Left forelimb (tissue), 1 donor: ENCODE results near the gene NUDT11.
"Not testable (repeated sequence)": the region's sequence is repeated elsewhere in the genome, so short reads cannot be mapped to it uniquely, and the experiment has no call there.

Source experiments
- DNase-seq: peaks from one replicate; pipeline ENCODE4 v3.0.0-alpha.2; 2018; ENCODE audit warnings: low spot score

The NUDT11 gene

GRCh38 chrX:51496501-51497291 is at the start of gene NUDT11:
Gene NUDT11 (minus strand): TSS chrX:51496592. CDS start chrX:51496444, 148 bp downstream.
- DNase-seq: peak; percentile 80

- DNase-seq: no peak
Measured at GRCh38 chrX:51520393-51520792, 24.0 kb upstream of the NUDT11 start.

- DNase-seq: not testable (repeated sequence)
Measured at GRCh38 chrX:51519131-51519530, 22.7 kb upstream of the NUDT11 start.

GRCh38 chrX:51507551-51507950 is 11.2 kb upstream of the NUDT11 start:
- no peak for DNase-seq

- DNase-seq: not testable (repeated sequence)
Measured at GRCh38 chrX:51495701-51496488, 497 bp downstream of the NUDT11 start.

- no peak for DNase-seq
Measured at GRCh38 chrX:51494409-51494808, 2.0 kb downstream of the NUDT11 start.

GRCh38 chrX:51487960-51488267 is 8.5 kb downstream of the NUDT11 start:
- no peak for DNase-seq

- DNase-seq: no peak
Measured at GRCh38 chrX:51484616-51485015, 11.8 kb downstream of the NUDT11 start.

GRCh38 chrX:51482411-51482810 is 14.0 kb downstream of the NUDT11 start:
- not testable (repeated sequence) for DNase-seq

- no peak for DNase-seq
Measured at GRCh38 chrX:51476930-51477329, 19.5 kb downstream of the NUDT11 start.

GRCh38 chrX:51463322-51463721 is 33.1 kb downstream of the NUDT11 start:
- no peak for DNase-seq

GRCh38 chrX:51461053-51462044 is 35.0 kb downstream of the NUDT11 start:
- no peak for DNase-seq

GRCh38 chrX:51459125-51459524 is 37.3 kb downstream of the NUDT11 start:
- no peak for DNase-seq

GRCh38 chrX:51456814-51457213 is 39.6 kb downstream of the NUDT11 start:
- no peak for DNase-seq

GRCh38 chrX:51456246-51456645 is 40.1 kb downstream of the NUDT11 start:
- DNase-seq: no peak

GRCh38 chrX:51440365-51440764 is 56.0 kb downstream of the NUDT11 start:
- no peak for DNase-seq
